HepG2 (cell line): ENCODE results near the gene SEC24D.

Source experiments
- ARID5B ChIP-seq: IDR thresholded peaks from 2 replicates; pipeline ENCODE4 v1.4.0; 2020; ENCODE audit warnings: mild to moderate bottlenecking, missing genetic modification reagents
- GABPA ChIP-seq, 2 experiments: IDR thresholded peaks; 2 replicates each; pipeline ENCODE4 v1.6.1; 2011 to 2016; ENCODE audit warnings: low read depth in 2 of 2, low read length in 1 of 2, missing biosample characterization in 1 of 2, missing genetic modification characterization in 1 of 2
- NFYB ChIP-seq: sonication (generic); formaldehyde crosslinking; IDR thresholded peaks from 2 replicates; pipeline ENCODE4 v1.4.0; 2020; ENCODE audit warnings: missing genetic modification reagents

DNA sequence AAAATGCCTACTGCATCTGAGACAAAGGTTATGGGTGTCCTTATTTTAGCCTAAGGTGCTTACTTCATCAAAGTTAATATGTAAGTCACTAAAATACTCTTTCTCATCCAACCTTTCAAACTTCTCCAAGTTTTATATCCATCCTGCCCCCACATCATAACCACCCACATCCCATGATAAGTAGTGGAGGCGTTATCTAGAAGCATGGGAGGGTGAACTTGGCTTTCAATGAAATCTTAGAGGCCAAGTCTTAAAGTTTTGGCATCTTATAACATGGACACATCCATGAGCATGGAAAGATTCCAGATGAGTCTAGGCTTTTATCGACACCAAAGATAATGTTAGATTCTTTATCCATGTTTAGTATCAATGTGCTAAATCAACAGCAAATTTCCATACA lies 22.9 kb upstream of the SEC24D start:
- no peak for TF ChIP-seq NFYB (CRISPR knock-in tag)
- TF ChIP-seq GABPA (IDR thresholded peaks at IDR 0.05; ENCODE audit: low read depth, low read length) = no peak
- TF ChIP-seq GABPA (CRISPR knock-in tag; IDR thresholded peaks at IDR 0.05; ENCODE audit: low read depth) = no peak
- TF ChIP-seq ARID5B (CRISPR knock-in tag) = no peak
